Peyer's patch (tissue), 4 donors: Measurements from ENCODE around the gene SC5D. TPM values are rescaled to one million over a fixed set of nuclear protein-coding genes. Genes with fewer than 3 reads are reported as not detected.

Source experiments
- DNase-seq, 3 donors: peaks; one replicate each; pipeline ENCODE4 v3.0.0-alpha.2; 2017 to 2019
- H3K27ac ChIP-seq, 4 donors: fragments of 200-600 bp; sonication (generic); one replicate each; pipeline ENCODE4 v1.5.1; 2016 to 2019
- H3K27me3 ChIP-seq, 2 donors: fragments of 200-600 bp; sonication (generic); one replicate each; pipeline ENCODE4 v1.5.1; 2019
- H3K36me3 ChIP-seq, 3 donors: fragments of 200-600 bp; sonication (generic); one replicate each; pipeline ENCODE4 v1.5.1; 2016 to 2019
- H3K4me1 ChIP-seq, 4 donors: fragments of 200-600 bp; sonication (generic); one replicate each; pipeline ENCODE4 v1.5.1; 2016 to 2019
- H3K4me3 ChIP-seq, 4 donors: fragments of 200-600 bp; sonication (generic); 1 replicate in 3 of 4; 2 replicates in 1 of 4; pipeline ENCODE4 v1.5.1; 2016 to 2019; ENCODE audit warnings: mild to moderate bottlenecking in 1 of 4
- H3K9me3 ChIP-seq, 4 donors: fragments of 200-600 bp; sonication (generic); one replicate each; pipeline ENCODE4 v1.5.1; 2016 to 2019; ENCODE audit warnings: mild to moderate bottlenecking in 1 of 4
- POLR2A ChIP-seq, 2 donors: fragments of 450-650 bp; IDR thresholded peaks; one replicate each; pipeline ENCODE4 v1.5.1; 2017; ENCODE audit warnings: antibody characterized with exemption in 2 of 2, mild to moderate bottlenecking in 2 of 2, moderate library complexity in 2 of 2
- total RNA-seq, 4 donors: library from RNA; depleted of rRNA; stranded (reverse); fragments of >200 nt; gene quantifications; one replicate each; pipeline ENCODE4 v1.1.0, GENCODE V29; 2016
- TF ChIP-seq, protein P1 (sequence below), 6 experiments: fragments of 450-650 bp in 4 of 6; fragments of 200-600 bp in 2 of 6; sonication (generic) in 1 of 6; IDR thresholded peaks; one replicate each; pipeline ENCODE4 v1.5.1; 2017 to 2019; ENCODE audit warnings: antibody characterized with exemption in 6 of 6, mild to moderate bottlenecking in 3 of 6, moderate library complexity in 1 of 6

Gene SC5D
- total RNA-seq, 4 donors from 2014 or later, result 25.6 to 63.6 (median 37.7) TPM

GRCh38 chr11:121338536-121338935, 46.0 kb downstream of the SC5D start:
- Histone ChIP-seq H3K27me3 (no peaks in the 10 kb centered on the region), H3K36me3 (no peaks in the 10 kb centered on the region), H3K4me1 (no peaks in the 10 kb centered on the region), H3K9me3 (no peaks in the 10 kb centered on the region), H3K27ac (no peak overlapping the region), H3K4me3 (no peak overlapping the region)
- no peak for TF ChIP-seq POLR2A (IDR thresholded peaks at IDR 0.05)
- TF ChIP-seq, protein P1, sequence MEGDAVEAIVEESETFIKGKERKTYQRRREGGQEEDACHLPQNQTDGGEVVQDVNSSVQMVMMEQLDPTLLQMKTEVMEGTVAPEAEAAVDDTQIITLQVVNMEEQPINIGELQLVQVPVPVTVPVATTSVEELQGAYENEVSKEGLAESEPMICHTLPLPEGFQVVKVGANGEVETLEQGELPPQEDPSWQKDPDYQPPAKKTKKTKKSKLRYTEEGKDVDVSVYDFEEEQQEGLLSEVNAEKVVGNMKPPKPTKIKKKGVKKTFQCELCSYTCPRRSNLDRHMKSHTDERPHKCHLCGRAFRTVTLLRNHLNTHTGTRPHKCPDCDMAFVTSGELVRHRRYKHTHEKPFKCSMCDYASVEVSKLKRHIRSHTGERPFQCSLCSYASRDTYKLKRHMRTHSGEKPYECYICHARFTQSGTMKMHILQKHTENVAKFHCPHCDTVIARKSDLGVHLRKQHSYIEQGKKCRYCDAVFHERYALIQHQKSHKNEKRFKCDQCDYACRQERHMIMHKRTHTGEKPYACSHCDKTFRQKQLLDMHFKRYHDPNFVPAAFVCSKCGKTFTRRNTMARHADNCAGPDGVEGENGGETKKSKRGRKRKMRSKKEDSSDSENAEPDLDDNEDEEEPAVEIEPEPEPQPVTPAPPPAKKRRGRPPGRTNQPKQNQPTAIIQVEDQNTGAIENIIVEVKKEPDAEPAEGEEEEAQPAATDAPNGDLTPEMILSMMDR (IDR thresholded peaks at IDR 0.05), result no peak
- DNase-seq, result no peak

DNA sequence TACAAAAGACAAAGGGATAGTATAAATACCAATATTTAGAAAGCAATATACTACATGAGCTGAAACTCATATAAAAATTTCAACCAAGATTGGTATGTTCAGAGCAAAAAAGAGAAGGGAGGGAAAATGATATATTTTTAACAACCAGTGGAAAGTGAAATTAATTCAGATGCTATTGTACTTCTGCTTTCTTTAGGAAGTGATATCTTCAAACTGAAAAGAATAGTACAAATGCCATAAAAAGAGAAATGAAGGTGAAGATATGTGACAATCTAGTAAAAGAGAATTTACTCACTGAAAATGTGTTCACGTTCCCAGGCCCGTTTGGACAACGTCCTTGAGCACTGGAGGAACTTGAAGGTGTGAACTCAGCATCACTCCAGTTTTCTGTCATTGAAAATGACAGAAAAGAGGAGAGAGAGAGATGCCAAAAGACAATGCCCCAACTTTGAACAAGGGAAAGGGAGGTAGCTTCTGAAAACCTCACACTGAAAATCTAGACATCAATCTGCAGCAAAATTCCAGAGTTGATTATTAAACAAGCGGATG, 47.5 kb downstream of the SC5D start:
- Histone ChIP-seq H3K4me3 (no peak overlapping the region), H3K4me1 (no peaks in the 10 kb centered on the region), H3K36me3 (no peaks in the 10 kb centered on the region), H3K27ac (no peak overlapping the region), H3K27me3 (no peaks in the 10 kb centered on the region), H3K9me3 (no peaks in the 10 kb centered on the region)
- TF ChIP-seq POLR2A (IDR thresholded peaks at IDR 0.05), result no peak
- TF ChIP-seq, protein P1 (IDR thresholded peaks at IDR 0.05), result no peak
- DNase-seq, result no peak

DNA sequence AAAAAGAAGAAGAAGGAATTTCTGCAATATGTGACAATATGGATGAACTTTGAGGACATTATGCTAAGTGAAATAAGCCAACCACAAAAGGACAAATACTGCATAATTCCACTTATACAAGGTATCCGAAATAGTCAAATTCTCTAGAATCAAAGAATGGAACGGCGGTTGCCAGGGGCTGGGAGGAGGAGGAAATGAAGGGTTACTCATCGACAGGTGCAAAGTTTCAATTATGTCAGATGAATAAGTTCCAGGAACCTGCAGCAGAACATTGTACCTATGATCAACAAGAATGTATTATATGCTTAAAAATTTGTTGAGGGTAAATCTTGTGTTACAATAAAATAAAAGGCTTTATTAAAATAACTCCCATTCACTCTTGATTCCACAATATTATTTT, 49.0 kb downstream of the SC5D start:
- H3K9me3 ChIP-seq, result no peaks in the 10 kb centered on the region
- no peak overlapping the region for H3K27ac ChIP-seq
- H3K4me3 ChIP-seq, result no peak overlapping the region
- H3K4me1 ChIP-seq, result no peaks in the 10 kb centered on the region
- H3K27me3 ChIP-seq, result no peaks in the 10 kb centered on the region
- H3K36me3 ChIP-seq, result no peaks in the 10 kb centered on the region
- peak in 1 of 3 donors; percentile 53 for DNase-seq
- TF ChIP-seq, protein P1 (IDR thresholded peaks at IDR 0.05), result no peak
- TF ChIP-seq POLR2A (IDR thresholded peaks at IDR 0.05), result no peak

DNA sequence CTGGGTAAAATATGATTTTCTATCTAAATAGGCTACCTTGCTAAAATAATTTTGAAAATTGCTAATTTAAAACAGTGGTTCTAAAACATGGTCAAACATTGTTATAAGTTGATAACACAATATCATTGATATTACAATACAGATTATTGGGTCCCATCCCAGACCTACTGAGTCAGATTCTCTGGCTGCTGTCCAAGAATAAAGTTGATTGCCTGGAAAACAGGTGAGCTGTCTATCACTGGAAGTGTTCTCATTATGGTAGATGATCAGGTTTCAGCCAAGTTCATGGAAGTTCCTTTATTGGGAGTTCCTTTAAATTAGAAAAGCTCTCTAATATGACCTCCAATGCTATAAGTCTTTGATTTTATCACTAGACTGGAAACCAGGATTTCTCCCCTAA, 52.3 kb downstream of the SC5D start:
- no peaks in the 10 kb centered on the region for H3K27me3 ChIP-seq
- no peaks in the 10 kb centered on the region for H3K9me3 ChIP-seq
- H3K4me1 ChIP-seq, result peaks cover 0 to 5% (median 0%) of the 10 kb centered on the region in 4 donors
- no peak for TF ChIP-seq POLR2A (IDR thresholded peaks at IDR 0.05)
- TF ChIP-seq, protein P1 (IDR thresholded peaks at IDR 0.05), result no peak
- no peaks in the 10 kb centered on the region for H3K36me3 ChIP-seq
- no peak overlapping the region for H3K4me3 ChIP-seq
- peak in 1 of 3 donors; percentile 63 for DNase-seq
- H3K27ac ChIP-seq, result no peak overlapping the region

- Histone ChIP-seq H3K4me1 (peaks cover 0 to 5% (median 0%) of the 10 kb centered on the region in 4 donors), H3K27me3 (no peaks in the 10 kb centered on the region), H3K9me3 (no peaks in the 10 kb centered on the region), H3K27ac (no peak overlapping the region), H3K4me3 (no peak overlapping the region), H3K36me3 (no peaks in the 10 kb centered on the region)
- DNase-seq, result no peak
- TF ChIP-seq, protein P1 (IDR thresholded peaks at IDR 0.05), result no peak
- TF ChIP-seq POLR2A (IDR thresholded peaks at IDR 0.05), result no peak
These were observed 54.5 kb downstream of the SC5D start for GRCh38 chr11:121347094-121347493.

- Histone ChIP-seq H3K4me1 (peaks cover 0 to 5% (median 0%) of the 10 kb centered on the region in 4 donors), H3K27ac (no peak overlapping the region), H3K9me3 (no peaks in the 10 kb centered on the region), H3K36me3 (no peaks in the 10 kb centered on the region), H3K27me3 (no peaks in the 10 kb centered on the region), H3K4me3 (no peak overlapping the region)
- no peak for TF ChIP-seq POLR2A (IDR thresholded peaks at IDR 0.05)
- TF ChIP-seq, protein P1 (IDR thresholded peaks at IDR 0.05), result no peak
- no peak for DNase-seq
These were observed 55.2 kb downstream of the SC5D start for GRCh38 chr11:121347813-121348212.
